Lung (tissue), 12 donors: ENCODE measurements around the gene GLB1L. TPM values are rescaled to one million over a fixed set of nuclear protein-coding genes. Genes with fewer than 3 reads are reported as not detected.

Experiments used
- ATAC-seq: fragments of 200-7000 bp; cut with Tn5 transposase; one replicate; pipeline ENCODE4 v1.9.1; 2020; ENCODE audit warnings: moderate number of reproducible peaks; ENCODE audit not compliant: insufficient read depth, low FRiP score
- DNase-seq, 3 donors: peaks; one replicate each; pipeline ENCODE4 v3.0.0-alpha.2; 2013 to 2017
- H3K27ac ChIP-seq, 2 donors: one replicate each; pipeline ENCODE4 v1.5.1; 2013; ENCODE audit warnings: mild to moderate bottlenecking in 2 of 2, moderate library complexity in 2 of 2, control low read depth in 1 of 2, inconsistent platforms in 1 of 2, low read depth in 1 of 2, low read length in 1 of 2
- H3K27me3 ChIP-seq, 3 donors: one replicate each; pipeline ENCODE4 v1.5.1; 2013; ENCODE audit warnings: low read length in 2 of 3; ENCODE audit not compliant: control insufficient read depth in 3 of 3, insufficient read depth in 3 of 3
- H3K36me3 ChIP-seq, 4 donors: one replicate each; pipeline ENCODE4 v1.5.1; 2013; ENCODE audit warnings: low read length in 4 of 4, mild to moderate bottlenecking in 1 of 4, moderate library complexity in 1 of 4; ENCODE audit not compliant: control insufficient read depth in 4 of 4, insufficient read depth in 4 of 4
- H3K4me1 ChIP-seq, 5 donors: one replicate each; pipeline ENCODE4 v1.5.1; 2013; ENCODE audit warnings: low read length in 5 of 5, mild to moderate bottlenecking in 2 of 5, moderate library complexity in 1 of 5; ENCODE audit not compliant: control insufficient read depth in 5 of 5, insufficient read depth in 5 of 5
- H3K4me3 ChIP-seq: one replicate; pipeline ENCODE4 v1.5.1; 2013; ENCODE audit warnings: mild to moderate bottlenecking, control low read depth, moderate library complexity
- H3K9ac ChIP-seq, 2 donors: one replicate each; pipeline ENCODE4 v1.5.1; 2013; ENCODE audit warnings: low read length in 2 of 2, control low read depth in 1 of 2; ENCODE audit not compliant: insufficient read depth in 1 of 2
- H3K9me3 ChIP-seq, 4 donors: one replicate each; pipeline ENCODE4 v1.5.1; 2013; ENCODE audit warnings: low read length in 3 of 4, mild to moderate bottlenecking in 1 of 4, moderate library complexity in 1 of 4; ENCODE audit not compliant: control insufficient read depth in 4 of 4, insufficient read depth in 3 of 4
- WGBS, 2 donors: extraction: QIAGEN DNeasy Blood & Tissue Kit; methylation state at CpG; one replicate each; pipeline ENCODE4 v1.1.7; 2013; 5-methylcytosine and 5-hydroxymethylcytosine counted together
- polyA plus RNA-seq, 2 donors: library from polyadenylated mRNA; stranded (reverse); fragments of 200-250 nt; gene quantifications; one replicate each; pipeline ENCODE4 v1.2.1, GENCODE V29; 2013
- total RNA-seq, 2 donors: library from RNA; depleted of rRNA in 1 of 2; stranded (reverse); fragments of >200 nt in 1 of 2; gene quantifications; one replicate each; pipeline ENCODE4 v1.2.1, GENCODE V29; 2014 to 2021
- TF ChIP-seq, protein P1 (sequence below): IDR thresholded peaks from 2 replicates; pipeline ENCODE4 v1.5.1; 2012; ENCODE audit warnings: mild to moderate bottlenecking; ENCODE audit errors: control extremely low read depth, extremely low read depth
- donor health status: control.
- donor health status: control.
- donor health status: Bipolar disorder and iron deficiency.
- donor health status: healthy.
- donor health status: DM: yes; HTN: yes; CAD: no.

The GLB1L gene
- total and polyA plus RNA-seq, 4 donors: 7.5 to 18.7 (median 13.6) TPM

DNA sequence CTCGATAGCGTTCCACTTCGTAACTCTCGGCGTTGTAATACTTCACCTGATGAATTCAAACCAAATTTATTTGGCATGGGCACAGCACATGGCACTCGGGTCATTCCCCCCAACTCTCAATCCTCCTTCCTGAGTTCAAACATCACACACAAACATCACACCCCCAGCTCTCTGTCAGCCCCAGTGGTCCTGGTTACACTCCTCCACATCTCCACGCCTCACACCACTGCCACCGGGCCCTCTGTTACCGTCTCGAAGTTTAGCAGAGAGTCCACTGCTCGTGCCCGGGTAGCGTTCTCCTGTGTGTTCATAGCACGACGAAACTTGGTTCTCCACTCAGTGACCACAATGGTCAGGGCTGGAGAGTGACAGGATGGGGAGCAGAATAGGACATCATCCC is 31.1 kb downstream of the GLB1L start:
- no peak overlapping the region for H3K27ac ChIP-seq
- H3K9ac ChIP-seq: no peak overlapping the region
- H3K9me3 ChIP-seq: no peaks in the 10 kb centered on the region
- H3K4me1 ChIP-seq: peaks cover 0 to 16% (median 5%) of the 10 kb centered on the region in 5 donors
- no peak overlapping the region for H3K4me3 ChIP-seq
- peaks cover 4 to 41% (median 28%) of the 10 kb centered on the region in 4 donors for H3K36me3 ChIP-seq
- no peaks in the 10 kb centered on the region for H3K27me3 ChIP-seq
- 96 to 97% methylated on average over 15 of the region's 15 CpGs for WGBS, 2 donors
- DNase-seq (no peak), ATAC-seq (no peak)
- TF ChIP-seq, protein P1, sequence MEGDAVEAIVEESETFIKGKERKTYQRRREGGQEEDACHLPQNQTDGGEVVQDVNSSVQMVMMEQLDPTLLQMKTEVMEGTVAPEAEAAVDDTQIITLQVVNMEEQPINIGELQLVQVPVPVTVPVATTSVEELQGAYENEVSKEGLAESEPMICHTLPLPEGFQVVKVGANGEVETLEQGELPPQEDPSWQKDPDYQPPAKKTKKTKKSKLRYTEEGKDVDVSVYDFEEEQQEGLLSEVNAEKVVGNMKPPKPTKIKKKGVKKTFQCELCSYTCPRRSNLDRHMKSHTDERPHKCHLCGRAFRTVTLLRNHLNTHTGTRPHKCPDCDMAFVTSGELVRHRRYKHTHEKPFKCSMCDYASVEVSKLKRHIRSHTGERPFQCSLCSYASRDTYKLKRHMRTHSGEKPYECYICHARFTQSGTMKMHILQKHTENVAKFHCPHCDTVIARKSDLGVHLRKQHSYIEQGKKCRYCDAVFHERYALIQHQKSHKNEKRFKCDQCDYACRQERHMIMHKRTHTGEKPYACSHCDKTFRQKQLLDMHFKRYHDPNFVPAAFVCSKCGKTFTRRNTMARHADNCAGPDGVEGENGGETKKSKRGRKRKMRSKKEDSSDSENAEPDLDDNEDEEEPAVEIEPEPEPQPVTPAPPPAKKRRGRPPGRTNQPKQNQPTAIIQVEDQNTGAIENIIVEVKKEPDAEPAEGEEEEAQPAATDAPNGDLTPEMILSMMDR: no peak

DNA sequence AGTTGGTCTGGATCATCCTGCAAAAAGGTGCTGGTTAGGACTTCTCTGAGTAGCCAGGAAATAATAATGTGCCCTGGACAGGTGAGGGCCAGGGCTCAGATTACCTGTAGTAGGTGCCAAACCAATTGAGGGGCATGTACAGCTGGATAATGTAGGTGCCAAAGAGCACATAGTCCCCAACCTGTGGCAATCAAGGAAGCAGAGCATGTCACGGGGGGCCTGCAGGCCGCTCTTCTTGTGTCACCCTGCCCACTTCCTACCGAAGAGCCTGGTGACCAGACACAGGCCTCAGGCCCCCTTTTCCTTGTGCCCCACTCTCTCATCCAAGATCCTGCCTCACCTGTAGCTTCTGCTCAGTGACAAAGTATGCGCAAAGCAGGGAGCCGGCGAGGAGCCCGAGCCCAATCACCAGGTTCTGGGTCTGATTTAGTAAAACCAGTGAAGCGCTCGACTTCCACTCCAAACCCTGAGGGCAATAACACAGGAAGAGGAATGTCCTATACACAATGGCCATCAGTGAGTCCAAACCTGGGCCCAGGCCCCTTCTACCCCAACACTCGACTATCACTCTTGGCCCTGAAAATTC is 31.7 kb downstream of the GLB1L start:
- no peak overlapping the region for H3K27ac ChIP-seq
- H3K27me3 ChIP-seq: no peaks in the 10 kb centered on the region
- H3K36me3 ChIP-seq: peaks cover 4 to 45% (median 34%) of the 10 kb centered on the region in 4 donors
- ATAC-seq: no peak
- WGBS, 2 donors: 81 to 96% methylated on average over 10 of the region's 10 CpGs
- no peak overlapping the region for H3K9ac ChIP-seq
- H3K4me1 ChIP-seq: peaks cover 0 to 15% (median 5%) of the 10 kb centered on the region in 5 donors
- DNase-seq: no peak
- no peaks in the 10 kb centered on the region for H3K9me3 ChIP-seq
- TF ChIP-seq, protein P1: no peak
- H3K4me3 ChIP-seq: no peak overlapping the region

DNA sequence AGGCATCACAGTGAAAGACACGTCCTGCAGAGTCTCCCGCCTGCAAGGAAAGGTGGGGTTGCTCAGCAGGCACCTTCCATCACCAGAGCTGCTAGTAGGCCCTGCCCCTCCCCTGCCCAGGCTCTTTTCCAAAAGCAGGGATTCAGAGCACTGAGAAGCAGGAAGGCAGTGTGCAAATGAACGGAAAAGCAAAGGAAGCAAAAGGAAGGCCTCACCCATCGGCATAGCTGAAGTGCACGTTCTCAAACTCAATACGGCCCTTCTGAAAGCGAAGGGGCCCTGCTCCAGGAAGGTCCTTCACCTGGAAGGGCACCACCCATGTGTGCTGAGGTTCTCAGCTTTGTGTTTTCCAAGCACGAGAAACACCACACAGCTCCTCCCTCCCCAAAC is 32.2 kb downstream of the GLB1L start:
- H3K36me3 ChIP-seq: peaks cover 4 to 51% (median 37%) of the 10 kb centered on the region in 4 donors
- no peak overlapping the region for H3K9ac ChIP-seq
- no peaks in the 10 kb centered on the region for H3K9me3 ChIP-seq
- H3K27me3 ChIP-seq: no peaks in the 10 kb centered on the region
- TF ChIP-seq, protein P1: no peak
- H3K27ac ChIP-seq: no peak overlapping the region
- WGBS, 2 donors: 75 to 83% methylated on average over 8 of the region's 8 CpGs
- H3K4me3 ChIP-seq: no peak overlapping the region
- peaks cover 0 to 15% (median 7%) of the 10 kb centered on the region in 5 donors for H3K4me1 ChIP-seq
- ATAC-seq: no peak
- DNase-seq: no peak

DNA sequence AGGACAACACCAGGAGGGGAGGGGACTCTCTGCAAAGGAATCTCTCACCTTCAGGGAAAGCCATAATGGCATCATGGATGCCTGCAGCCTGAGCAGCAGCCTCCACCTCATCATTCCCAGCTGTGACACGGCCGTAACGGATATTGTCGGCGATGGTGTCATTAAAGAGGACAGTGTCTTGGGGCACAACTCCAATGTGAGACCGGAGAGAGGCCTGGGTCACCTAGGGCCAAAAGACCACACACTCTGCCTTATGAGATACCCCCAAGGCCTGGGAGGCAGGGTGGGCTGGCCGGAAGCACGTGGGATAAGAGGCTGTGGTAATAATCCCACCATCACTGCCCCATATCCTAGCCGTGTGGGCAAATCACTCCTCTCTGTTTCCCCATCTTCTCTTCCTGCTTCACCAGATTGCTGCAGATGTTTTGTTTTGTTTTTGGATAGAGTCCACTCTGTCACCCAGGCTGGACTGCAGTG is 34.3 kb downstream of the GLB1L start:
- 81 to 90% methylated on average over 9 of the region's 9 CpGs for WGBS, 2 donors
- DNase-seq: no peak

More for the DNA sequence above, 34.3 kb downstream of the GLB1L start:
- Histone ChIP-seq H3K27ac (no peak overlapping the region), H3K9me3 (no peaks in the 10 kb centered on the region), H3K9ac (no peak overlapping the region), H3K4me3 (no peak overlapping the region), H3K27me3 (no peaks in the 10 kb centered on the region), H3K4me1 (peaks cover 0 to 20% (median 12%) of the 10 kb centered on the region in 5 donors), H3K36me3 (peaks cover 4 to 43% (median 34%) of the 10 kb centered on the region in 4 donors)
- ATAC-seq: no peak
- TF ChIP-seq, protein P1: no peak
